M059J (cell line): Measurements from ENCODE around the gene MPP7. TPM values are rescaled to one million over a fixed set of nuclear protein-coding genes. Genes with fewer than 3 reads are reported as not detected.

ENCODE experiments used
- DNase-seq: peaks from one replicate; pipeline ENCODE4 v3.0.0-alpha.2; 2012; ENCODE audit warnings: low read depth
- total RNA-seq: library from RNA; depleted of rRNA; stranded (reverse); fragments of >200 nt; shearing (Covaris generic); gene quantifications from 2 replicates; pipeline ENCODE4 v1.2.3, GENCODE V29; 2014

The MPP7 gene
- total RNA-seq, 1 experiment from 2014 or later, result 1.7 TPM

DNA sequence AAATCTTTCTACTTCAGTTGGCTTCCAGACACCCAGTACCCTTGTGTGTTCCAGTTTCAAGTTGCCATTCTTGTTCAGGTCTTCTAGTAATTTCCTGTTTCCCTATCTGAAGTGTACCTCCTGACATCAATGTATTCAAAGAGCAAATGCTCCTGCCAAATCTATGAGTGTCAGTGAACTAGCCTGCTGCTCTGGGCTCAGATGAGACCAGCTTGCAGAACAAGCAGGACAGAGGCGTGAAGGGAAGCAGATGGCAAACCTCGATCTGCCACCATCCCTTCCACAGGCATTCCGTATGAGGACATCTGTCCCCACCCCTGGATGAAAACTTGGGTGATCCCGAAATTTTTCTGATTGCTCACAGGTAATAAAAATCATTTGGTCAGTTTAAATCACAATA is 4.4 kb upstream of the MPP7 start:
- DNase-seq, result no peak

DNA sequence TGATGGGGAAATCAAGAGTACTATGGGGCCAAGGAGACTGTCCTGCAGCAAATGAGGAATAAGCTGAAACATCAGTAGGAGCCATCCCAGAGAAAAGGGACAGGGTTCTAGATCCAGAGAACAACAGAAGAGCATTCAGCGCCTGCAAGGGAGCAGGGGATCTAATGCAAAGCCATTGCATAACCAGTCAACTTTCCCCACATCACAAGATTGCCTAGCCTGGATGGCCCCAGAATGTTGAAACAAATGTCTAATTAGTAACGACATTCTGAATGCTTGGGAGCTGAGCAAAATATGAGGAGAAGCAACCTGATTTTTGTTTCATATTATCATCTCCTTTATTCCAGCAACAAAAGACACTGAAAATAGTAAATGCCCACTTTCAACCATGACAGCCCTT is 2.7 kb upstream of the MPP7 start:
- no peak for DNase-seq

DNA sequence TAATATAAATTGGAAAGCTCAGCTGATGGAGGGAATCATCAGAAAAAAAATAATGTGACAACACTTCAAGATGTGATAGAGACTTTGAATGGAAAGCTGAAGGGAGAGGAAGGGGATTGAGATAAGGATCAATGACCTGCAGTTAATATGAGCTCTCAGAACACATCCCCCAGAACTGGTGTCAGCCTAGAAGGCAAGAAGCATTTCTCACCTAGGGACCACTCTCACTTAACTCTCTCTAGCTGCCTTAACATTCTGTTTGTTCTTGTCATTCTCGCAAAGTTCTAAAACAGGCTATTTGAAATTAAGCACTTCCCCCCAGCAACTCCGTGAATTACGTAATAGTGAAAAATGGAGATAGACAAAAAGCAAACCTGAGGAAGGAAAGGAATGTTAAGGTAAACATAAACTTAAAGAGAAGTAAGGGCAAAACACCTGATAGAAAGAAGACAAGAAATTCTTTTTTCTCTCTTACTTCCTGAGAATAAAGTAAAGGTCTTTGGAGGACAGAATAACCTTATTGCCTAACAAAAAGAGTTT is 1.2 kb upstream of the MPP7 start:
- no peak for DNase-seq

DNA sequence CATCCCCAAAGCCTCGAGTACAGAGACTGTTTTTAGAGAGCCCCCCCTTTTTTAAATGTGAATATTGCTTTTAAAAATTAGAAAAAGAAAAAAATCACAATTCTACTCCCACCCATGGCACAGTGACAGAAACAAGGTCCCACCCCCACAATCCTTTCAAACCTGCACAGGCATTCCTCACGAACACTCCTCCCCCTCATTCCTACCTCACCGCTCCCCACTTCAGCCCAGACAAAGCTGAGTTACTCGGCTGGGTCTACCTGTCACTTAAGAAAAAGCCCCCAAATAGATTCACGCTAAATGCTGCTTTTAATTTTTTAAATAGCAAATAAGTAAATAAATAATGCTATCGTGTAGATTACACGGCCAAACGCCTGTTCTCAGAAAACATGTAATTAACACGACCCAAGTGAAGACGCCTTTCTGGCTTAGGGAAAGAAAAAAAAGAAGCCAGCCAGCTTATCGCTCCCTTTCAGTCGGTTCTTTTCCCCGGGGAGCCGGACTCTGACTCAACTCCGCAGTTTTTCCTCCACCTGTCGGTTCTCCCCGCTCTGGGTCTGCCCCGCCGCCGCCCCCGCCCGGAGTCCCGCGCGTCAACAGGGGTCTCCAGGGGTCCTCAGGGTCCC is 739 bp downstream of the MPP7 start:
- no peak for DNase-seq

DNA sequence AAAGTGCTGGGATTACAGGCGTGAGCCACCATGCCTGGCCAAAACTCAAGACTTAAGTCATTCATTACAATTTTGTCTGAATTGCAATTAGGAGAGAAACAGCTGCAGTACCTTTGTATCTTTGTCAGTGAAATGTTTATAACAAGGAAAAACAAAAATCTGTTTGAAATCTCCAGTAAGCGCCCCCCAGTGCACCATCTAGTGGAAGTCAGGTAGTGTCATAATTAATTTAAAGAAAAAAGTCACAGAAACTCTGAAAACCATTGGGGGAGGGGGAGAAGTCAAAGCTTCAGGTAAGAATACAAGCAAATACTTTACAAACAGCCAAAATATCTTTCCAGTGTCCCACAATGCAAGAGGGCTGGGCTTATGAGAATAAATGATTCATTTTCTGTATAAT is 2.8 kb downstream of the MPP7 start:
- peak; percentile 2 for DNase-seq

DNA sequence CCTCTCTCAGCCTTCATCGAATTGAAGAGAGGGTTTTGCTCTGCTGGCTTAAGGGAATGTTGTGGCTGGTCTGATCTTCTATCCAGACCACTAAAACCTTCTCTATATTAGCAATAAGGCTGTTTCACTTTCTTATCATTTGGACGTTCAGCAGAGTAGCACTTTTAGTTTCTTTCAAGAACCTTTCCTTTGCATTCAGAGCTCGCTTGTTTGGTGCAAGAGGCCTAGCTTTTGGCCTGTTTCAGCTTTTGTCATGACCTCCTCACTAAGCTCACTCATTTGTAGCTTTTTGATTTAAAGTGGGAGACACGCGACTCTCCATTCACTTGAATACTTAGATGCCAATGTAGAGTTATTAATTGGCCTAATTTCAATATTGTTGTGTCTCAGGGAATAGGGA is 3.9 kb downstream of the MPP7 start:
- DNase-seq, result no peak

DNA sequence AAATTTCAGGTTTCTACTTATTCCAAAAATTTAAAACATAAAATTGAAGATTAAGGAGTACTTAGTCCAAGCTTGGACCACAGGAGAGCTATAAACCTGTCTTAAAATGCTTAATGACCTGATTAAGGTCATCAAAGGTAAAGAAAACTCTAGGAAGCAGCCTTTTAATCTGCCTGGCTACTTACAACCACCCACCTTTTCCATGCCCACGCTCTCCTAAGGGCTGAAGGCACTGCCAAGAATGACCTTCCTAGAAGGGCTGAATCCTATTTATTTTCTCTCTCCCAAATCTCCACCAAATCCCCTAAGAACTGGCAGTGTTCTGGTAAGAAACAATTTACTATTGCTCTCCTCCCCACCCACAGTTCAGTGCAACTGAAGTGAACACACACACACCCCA is 6.8 kb downstream of the MPP7 start:
- DNase-seq, result no peak

DNA sequence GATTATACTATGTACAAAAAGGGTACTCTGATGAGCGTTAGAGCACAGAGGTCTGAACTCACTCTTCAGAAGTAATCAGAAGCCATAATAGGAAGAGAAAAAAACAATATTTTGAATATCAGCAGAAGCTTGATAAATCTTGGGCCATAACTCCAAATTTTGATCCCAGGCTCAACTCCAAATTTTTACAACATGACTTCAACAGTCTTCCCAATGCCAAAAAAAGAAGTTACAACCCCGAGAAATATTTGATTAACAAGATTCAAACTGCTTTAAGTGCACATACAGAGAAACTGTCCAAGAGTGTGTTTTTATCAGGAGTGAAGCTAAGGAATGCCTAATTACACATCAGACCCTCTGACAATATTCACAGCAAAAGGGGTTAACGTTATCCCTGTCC is 7.5 kb downstream of the MPP7 start:
- no peak for DNase-seq

DNA sequence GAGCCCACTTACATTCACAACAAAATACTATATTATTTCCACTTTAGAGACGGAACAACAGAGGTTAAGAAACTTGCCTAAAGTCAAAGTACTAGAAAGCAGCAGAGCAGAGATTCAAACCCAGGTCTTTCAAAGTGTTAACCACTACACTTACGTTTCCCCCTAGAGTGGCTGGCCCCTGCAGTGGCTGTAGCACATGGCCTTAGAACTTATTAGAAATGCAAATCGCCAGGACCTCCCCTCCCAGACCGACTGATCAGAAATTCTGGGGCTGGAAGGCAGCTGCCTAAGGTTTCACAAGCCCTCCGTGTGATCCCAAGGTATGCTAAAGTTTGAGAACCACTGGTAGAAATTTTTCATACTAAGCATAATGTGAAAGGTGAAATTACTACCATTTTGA is 8.1 kb downstream of the MPP7 start:
- no peak for DNase-seq

DNA sequence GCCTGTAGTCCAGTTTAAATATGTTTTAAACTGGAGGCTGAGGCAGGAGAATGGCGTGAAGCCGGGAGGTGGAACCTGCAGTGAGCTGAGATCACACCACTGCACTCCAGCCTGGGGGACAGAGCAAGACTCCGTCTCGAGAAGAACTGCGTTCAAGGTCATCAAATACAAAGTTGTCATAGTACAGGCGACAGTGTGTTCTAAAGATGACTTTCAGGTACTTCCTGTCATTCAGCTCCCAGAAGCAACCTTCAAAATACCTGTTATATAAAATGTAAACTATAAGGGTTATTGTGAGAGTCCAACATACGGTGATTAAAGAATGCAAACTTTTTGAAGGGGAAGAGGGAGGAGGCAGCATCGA is 8.7 kb downstream of the MPP7 start:
- DNase-seq, result no peak

DNA sequence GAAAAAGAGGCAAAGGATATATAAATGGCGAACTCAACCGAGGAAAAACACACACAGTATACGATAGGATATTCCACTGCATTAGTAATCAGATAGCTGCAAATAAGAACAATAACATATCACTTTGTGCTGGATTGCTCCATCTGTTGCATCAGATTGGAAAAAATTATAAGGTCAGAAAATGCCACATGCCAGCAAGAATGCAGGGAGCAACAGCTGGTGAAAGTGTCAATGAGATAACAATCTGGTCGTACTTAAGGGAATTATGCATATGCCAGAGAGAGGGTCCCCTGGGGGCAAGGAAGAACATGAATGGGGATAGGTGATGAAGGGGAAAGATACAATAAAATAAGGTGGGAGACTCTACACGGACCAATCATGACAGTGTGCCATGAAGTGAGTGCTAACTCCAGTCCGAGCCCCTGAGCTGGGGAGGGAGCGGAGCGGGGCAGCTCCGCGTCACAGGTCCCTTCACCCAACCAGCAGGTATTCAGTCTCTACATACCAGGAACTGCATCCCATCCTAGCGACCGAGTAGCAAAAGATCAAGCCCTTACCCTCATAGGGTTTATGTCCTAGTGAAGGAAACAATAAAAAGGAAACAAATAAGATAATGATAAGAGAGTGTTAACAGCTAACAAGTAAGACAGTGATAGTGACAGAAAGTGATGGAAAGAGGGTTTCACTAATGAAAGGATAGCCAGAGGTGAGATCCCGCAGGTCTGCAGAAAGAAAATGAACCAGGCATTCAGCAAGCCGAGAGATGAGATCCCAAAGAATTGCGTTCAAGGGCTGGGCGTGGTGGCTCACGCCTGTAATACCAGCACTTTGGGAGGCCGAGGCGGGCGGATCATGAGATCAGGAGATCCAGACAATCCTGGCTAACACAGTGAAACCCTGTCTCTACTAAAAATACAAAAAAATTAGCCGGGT is 9.4 kb downstream of the MPP7 start:
- DNase-seq, result no peak

DNA sequence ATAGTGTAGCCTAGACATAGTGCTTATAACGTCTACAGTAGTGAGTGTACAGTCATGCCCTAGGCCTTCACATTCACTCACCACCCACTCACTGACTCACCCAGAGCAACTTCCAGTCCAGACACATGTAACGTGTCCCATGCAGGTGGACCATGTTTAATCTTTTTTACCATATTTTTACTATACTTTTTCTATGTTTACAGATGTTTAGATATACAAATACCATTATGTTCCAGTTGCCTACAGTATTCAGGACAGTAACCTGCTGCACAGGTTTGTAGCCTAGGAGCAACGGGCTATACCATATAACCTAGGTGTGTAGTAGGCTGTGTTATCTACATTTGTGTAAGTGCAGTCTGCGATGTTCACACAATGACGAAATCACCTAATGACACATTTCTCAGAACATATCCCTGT is 11.0 kb downstream of the MPP7 start:
- peak; percentile 62 for DNase-seq

DNA sequence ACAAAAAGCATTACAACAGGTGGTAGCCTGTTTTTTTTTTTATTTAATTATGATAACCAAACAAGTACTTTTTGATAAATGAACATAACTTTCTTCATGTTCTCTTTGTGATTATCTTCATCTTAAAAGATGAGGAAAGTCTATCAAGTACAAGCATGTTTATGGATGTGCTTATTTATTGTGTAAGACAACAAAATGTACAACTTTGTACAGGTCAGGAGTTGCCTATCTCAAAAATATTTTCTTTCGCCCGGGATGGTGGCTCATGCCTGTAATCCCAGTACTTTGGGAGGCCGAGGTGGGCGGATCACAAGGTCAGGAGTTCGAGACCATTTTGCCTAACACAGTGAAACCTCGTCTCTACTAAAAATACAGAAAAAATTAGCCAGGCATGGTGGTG is 17.0 kb downstream of the MPP7 start:
- DNase-seq, result no peak

DNA sequence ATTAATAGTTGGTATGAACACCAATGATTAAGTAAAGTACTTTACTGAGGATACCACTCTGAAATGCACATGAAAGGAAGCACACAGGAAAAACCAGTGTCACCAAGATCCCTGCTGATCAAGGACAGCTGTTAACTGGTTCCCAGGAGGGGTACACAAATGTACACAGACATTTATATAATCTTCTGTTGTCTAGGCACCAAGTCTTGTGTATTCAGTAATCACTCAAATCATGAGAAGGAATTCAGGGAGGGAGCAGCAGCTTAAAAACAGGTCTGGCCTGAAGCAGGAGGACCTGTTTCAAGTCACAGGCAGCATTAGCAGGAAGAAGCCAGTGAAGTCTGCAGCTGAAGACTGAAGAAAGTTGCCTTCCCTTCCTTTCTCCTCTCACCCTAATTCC is 18.7 kb downstream of the MPP7 start:
- DNase-seq, result no peak

DNA sequence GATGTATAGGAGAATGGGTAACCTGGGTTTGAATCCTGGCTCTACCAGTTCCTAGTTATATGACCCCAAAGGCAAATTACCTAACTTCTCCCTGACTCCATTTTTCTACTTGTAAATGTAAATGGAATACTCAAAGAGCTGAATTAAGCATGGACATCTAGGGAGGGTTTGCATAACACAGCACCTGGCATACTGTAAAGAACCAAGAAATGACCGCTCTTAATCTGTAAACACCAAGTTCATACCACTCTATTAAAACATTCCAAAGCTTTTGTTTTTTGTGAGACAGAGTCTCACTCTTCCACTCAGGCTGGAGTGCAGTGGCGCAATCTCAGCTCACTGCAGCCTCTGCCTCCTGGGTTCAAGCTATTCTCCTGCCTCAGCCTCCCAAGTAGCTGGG is 19.6 kb downstream of the MPP7 start:
- no peak for DNase-seq

DNA sequence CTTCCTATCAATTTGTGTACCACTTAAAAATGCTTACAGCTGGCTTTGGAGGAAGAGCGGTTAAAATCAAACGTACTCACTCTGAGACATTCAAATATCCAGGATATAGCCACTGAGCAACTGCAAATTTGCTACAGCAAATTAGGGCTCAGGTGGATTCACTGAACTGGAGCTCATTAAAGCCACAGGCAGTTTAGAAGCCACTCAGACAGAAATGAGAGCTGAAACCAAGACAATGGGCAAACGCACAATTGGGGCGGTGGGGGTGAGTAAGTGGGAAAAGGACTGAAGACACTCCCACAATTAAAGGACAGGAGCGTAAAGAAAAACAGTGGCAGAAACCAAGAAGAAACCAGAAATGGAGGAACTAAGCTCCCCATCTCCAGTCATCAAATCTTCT is 20.5 kb downstream of the MPP7 start:
- DNase-seq, result no peak

DNA sequence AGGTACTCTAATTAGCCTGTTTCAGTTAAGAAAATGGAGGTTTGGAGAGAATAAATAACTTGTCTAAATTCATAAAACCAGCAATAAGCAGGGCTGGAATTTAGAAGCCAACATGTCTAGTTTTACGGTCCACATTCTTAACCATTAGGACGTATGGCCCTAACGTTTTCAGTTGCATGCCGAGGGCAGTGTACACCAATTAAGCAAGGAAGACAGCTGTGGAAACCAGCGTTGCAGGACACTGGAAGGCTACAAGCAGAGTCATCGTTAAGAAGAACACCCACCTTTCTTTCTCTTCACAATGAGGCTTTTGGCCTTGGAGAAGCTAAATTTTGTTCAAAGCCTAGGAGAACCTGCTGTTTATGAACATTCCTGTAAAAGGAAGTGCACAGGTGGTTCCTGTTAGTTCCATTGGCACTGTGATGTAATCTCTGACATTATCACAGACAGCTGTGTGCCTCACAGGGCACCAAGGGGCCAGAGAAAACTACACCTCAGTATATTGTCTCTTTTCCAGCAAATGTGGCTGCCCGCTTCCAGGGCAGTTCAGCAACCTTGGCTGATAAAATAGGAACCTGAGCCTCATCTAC is 21.0 kb downstream of the MPP7 start:
- no peak for DNase-seq

DNA sequence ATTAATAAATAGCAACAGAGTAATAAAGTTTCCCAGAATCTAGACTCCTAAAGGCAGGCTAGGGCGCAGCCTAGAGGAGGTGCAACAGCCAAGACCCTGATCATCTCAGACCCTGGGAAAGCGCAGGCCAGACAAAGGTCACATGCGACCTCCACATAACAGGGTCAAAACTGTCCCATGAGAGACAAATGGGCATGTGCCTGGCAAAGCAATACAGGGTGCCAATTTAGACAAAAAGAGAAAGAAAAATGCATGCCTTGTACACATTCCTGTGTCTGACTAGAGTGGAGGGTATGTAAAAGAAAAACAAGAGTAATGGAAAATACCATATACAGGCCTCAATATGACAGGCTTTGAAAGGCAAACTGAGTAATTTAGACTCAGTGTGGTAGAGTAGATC is 22.2 kb downstream of the MPP7 start:
- DNase-seq, result peak; percentile 1

DNA sequence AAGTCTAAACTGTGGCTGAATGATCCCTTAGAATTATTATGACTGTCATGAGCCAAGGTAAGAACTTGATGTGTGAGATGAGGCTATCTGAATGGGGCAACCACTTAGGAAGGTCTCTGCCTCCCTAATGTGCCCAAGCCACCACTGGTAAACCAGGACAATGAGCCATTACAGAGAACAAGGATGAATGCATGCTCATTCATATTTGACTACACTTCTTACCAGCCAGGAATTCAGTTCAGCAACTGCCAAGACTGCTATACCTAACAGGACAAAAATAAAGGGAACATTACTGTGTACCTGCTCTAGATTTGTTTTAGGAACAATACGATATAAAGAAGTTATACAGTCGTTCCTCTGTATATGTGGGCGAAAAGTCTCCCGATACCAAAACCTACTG is 23.0 kb downstream of the MPP7 start:
- DNase-seq, result no peak

DNA sequence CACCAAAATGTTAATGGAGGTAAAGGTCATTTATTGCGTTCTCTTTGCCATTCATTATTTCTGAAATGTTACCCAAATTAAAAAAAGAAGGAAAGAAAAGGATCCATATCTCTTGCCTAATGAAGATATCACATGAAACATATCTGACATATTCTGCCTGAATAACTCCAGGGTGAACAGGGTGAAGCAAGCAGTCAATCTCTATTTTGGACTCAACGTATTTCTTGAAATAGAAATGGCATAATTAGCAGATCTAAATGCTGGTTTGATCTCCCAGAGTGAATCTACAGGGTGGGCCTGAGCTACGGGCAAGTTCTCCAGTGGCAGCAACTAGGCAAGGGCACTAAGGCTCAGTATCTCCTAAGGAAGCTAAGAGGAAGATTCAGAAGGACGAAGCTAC is 24.0 kb downstream of the MPP7 start:
- DNase-seq, result no peak

DNA sequence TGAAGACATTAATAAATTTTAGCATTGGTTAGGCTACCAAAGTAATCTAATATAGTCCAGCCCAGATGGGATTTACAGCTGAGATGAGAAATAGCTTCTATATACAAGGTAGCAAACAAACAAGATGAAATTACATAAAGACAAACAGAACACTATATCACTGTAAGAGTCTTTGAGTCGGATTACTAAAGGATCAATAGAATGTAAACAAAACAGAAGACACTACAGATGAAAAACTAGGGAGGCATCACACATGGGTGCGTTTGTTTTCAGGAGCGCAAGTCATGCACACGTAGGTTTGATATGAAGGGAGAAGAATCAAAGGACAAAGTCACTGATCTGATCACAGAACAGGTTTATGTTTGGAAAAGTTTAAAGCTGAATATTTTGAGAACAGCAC is 26.5 kb downstream of the MPP7 start:
- DNase-seq, result no peak

DNA sequence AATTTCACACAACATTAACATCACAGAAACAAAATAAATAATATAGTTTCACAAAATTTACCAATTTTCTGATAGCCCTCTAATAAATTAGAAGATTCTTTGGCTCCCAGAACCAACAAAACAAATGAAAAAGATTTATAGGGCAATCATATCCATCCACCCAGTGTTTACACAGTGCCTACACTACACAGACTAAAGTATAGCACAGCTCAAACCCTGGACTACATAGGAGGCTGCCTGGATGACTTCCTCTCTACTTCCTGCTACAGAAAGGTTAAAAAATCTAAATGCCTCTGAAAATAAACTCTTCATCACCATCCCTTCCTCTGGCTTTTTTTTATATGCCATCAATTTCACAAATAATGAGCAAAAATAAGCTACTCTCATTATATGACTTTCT is 28.4 kb downstream of the MPP7 start:
- no peak for DNase-seq

DNA sequence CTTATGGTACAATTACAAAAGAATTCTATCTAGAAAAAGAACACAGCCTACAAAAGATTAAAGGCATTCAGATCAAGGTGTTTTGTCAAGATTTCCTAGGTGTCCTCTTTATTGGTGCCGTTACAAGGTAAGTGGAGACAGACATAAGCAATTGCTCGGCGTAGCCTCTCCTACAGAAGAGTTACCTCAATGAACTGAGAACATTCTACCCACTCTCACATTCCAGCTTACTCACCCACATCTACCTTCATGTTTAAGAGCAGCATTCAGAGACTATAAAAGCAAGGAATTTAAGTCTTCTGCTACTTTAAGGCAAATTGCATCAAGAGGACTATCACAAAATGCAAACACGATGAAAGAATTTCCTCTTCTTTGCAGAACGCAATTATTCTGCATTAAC is 29.5 kb downstream of the MPP7 start:
- DNase-seq, result no peak
